ENCODE data around the gene CNTN5.

The CNTN5 gene

DNA sequence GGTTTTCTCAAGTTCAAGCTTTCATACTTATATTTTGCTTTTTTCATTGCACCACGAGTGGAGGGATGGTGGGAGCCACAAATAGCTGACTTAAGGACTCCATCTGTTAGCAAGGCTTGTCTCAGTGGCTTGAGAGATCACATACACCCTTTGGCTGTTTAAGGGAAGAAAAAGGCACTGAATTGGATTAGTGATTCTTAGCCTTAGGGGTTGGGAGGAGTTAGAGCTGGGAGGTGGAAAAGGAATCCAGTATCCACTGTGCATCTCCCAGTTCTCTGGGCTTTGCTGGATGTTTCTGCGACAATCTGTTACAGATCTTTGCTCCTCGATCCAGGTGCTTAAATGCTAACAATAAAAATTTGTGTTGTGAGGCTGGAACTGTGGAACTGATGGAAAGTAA, 593.6 kb downstream of the CNTN5 start:
- Histone ChIP-seq H3K27ac (ENCODE audit: low read depth in 2 of 2, low read length in 2 of 2) (no peak overlapping the region), H3K9me3 (ENCODE audit: control insufficient read depth in 2 of 2, low read length in 2 of 2) (no peaks in the 10 kb centered on the region), H3K27me3 (ENCODE audit: control insufficient read depth in 2 of 2, insufficient read depth in 2 of 2, low read length in 2 of 2) (no peaks in the 10 kb centered on the region)

DNA sequence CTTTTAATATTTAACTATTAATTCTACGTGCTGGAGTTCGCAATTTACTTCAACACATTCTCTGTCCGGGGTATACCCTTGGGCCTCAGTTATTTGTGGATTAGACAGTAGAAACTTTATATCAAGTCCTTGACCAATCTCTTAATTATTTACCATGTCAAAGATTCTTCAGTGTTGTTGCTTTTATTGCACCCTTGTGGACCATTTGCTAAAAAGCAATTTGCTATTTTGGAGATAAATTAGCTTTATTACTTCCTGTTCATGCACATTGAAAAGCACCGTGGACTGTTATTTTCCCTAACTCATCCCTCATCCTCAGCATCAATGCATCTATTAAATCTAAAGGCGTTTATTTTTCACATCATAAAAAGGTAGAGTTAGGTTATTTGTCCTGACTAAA, 609.9 kb downstream of the CNTN5 start:
- Histone ChIP-seq H3K4me3 (ENCODE audit: low read length in 2 of 2) (no peak overlapping the region), H3K27ac (ENCODE audit: low read depth in 2 of 2, low read length in 2 of 2) (no peak overlapping the region), H3K4me1 (ENCODE audit: control insufficient read depth in 2 of 2, insufficient read depth in 2 of 2, low read length in 2 of 2) (no peaks in the 10 kb centered on the region), H3K9ac (ENCODE audit: low read depth in 1 of 2, low read length in 2 of 2) (no peak overlapping the region), H3K9me3 (ENCODE audit: control insufficient read depth in 2 of 2, low read length in 2 of 2) (no peaks in the 10 kb centered on the region), H3K36me3 (ENCODE audit: control insufficient read depth in 2 of 2, insufficient read depth in 2 of 2, low read length in 2 of 2) (no peaks in the 10 kb centered on the region), H3K27me3 (ENCODE audit: control insufficient read depth in 2 of 2, insufficient read depth in 2 of 2, low read length in 2 of 2) (no peaks in the 10 kb centered on the region)

More for the DNA sequence above, 593.6 kb downstream of the CNTN5 start:
- Histone ChIP-seq H3K9ac (ENCODE audit: low read depth in 1 of 2, low read length in 2 of 2) (no peak overlapping the region), H3K4me3 (ENCODE audit: low read length in 2 of 2) (no peak overlapping the region), H3K4me1 (ENCODE audit: control insufficient read depth in 2 of 2, insufficient read depth in 2 of 2, low read length in 2 of 2) (no peaks in the 10 kb centered on the region), H3K36me3 (ENCODE audit: control insufficient read depth in 2 of 2, insufficient read depth in 2 of 2, low read length in 2 of 2) (no peaks in the 10 kb centered on the region)

DNA sequence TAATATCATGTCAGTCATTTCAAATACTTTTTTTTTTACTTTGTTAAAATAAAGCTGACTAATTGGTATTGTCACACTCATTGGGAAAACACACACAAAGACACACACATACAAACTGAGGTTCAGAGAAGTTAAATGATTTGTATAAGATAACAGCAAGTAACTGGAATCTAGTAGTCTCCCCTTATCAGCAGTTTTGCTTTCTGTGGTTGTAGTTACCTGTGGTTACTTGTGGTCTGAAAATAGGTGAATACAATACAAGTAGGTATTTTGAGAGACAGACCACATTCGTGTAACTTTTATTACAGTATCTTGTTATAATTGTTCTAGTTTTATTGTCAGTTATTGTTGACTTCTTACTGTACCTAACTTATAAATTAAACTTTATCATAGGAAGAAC, 610.9 kb downstream of the CNTN5 start:
- Histone ChIP-seq H3K4me1 (ENCODE audit: control insufficient read depth in 2 of 2, insufficient read depth in 2 of 2, low read length in 2 of 2) (no peaks in the 10 kb centered on the region), H3K9ac (ENCODE audit: low read depth in 1 of 2, low read length in 2 of 2) (no peak overlapping the region), H3K4me3 (ENCODE audit: low read length in 2 of 2) (no peak overlapping the region), H3K9me3 (ENCODE audit: control insufficient read depth in 2 of 2, low read length in 2 of 2) (no peaks in the 10 kb centered on the region), H3K27me3 (ENCODE audit: control insufficient read depth in 2 of 2, insufficient read depth in 2 of 2, low read length in 2 of 2) (no peaks in the 10 kb centered on the region), H3K36me3 (ENCODE audit: control insufficient read depth in 2 of 2, insufficient read depth in 2 of 2, low read length in 2 of 2) (no peaks in the 10 kb centered on the region), H3K27ac (ENCODE audit: low read depth in 2 of 2, low read length in 2 of 2) (no peak overlapping the region)

DNA sequence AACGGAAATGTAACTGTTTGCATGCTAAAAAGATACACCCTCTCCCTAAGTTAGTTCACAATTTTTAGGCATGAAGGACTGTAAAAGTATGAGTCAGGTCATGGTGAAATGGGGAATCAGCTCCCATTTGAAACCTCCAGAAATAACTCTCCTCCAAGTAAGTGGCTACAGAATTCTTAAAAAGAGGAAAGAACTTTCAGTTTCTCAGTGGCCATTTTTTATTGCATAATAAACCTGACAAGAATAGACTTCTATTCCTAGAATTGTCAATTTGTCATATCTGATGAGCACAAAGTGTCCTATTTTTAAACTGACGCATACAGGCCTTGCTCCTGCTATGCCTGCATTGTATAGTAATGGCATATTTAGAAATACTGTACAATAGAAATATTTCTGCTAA, 612.2 kb downstream of the CNTN5 start:
- Histone ChIP-seq H3K9ac (ENCODE audit: low read depth in 1 of 2, low read length in 2 of 2) (no peak overlapping the region), H3K36me3 (ENCODE audit: control insufficient read depth in 2 of 2, insufficient read depth in 2 of 2, low read length in 2 of 2) (no peaks in the 10 kb centered on the region), H3K4me1 (ENCODE audit: control insufficient read depth in 2 of 2, insufficient read depth in 2 of 2, low read length in 2 of 2) (no peaks in the 10 kb centered on the region), H3K4me3 (ENCODE audit: low read length in 2 of 2) (no peak overlapping the region), H3K27ac (ENCODE audit: low read depth in 2 of 2, low read length in 2 of 2) (no peak overlapping the region), H3K9me3 (ENCODE audit: control insufficient read depth in 2 of 2, low read length in 2 of 2) (no peaks in the 10 kb centered on the region), H3K27me3 (ENCODE audit: control insufficient read depth in 2 of 2, insufficient read depth in 2 of 2, low read length in 2 of 2) (no peaks in the 10 kb centered on the region)

DNA sequence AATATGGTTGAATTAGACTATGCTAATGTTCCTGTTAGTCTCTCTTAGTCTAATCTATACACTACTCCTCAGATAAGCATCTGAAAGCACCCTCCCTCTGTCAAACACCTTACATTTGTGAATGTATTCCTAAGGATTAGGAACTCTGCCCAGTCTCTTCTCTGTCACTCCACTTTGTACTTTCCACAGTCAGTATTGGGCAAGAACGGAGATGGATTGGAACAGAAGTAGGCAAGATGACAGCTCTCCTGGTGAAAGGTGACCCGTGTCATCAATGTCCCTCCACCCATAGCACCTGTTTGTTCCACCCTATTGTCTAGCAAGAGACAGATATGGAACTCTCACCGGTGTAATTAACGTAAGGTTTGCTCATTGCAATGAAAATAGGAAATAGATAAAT, 613.8 kb downstream of the CNTN5 start:
- H3K27me3 ChIP-seq (ENCODE audit: control insufficient read depth in 2 of 2, insufficient read depth in 2 of 2, low read length in 2 of 2): no peaks in the 10 kb centered on the region
- no peaks in the 10 kb centered on the region for H3K36me3 ChIP-seq (ENCODE audit: control insufficient read depth in 2 of 2, insufficient read depth in 2 of 2, low read length in 2 of 2)
- H3K9ac ChIP-seq (ENCODE audit: low read depth in 1 of 2, low read length in 2 of 2): no peak overlapping the region
- H3K27ac ChIP-seq (ENCODE audit: low read depth in 2 of 2, low read length in 2 of 2): no peak overlapping the region
- H3K4me3 ChIP-seq (ENCODE audit: low read length in 2 of 2): no peak overlapping the region
- no peaks in the 10 kb centered on the region for H3K4me1 ChIP-seq (ENCODE audit: control insufficient read depth in 2 of 2, insufficient read depth in 2 of 2, low read length in 2 of 2)
- no peaks in the 10 kb centered on the region for H3K9me3 ChIP-seq (ENCODE audit: control insufficient read depth in 2 of 2, low read length in 2 of 2)

DNA sequence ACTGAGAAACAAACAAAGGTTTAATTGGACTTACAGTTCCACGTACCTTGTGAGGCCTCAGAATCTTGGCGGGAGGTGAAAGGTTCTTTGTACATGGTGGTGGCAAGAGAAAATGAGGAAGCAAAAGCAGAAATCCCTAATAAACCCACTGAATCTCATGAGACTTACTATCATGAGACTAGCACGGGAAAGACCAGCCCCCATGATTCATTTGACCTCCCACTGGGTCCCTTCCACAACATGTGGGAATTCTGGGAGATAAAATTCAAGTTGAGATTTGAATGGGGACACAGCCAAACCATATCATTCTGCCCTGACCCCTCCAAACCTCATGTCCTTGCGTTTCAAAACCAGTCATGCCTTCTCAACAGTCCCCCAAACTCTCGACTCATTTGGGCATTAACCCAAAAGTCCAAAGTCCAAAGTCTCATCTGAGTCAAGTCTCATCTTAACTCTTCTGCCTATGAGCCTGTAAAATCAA, 617.4 kb downstream of the CNTN5 start:
- Histone ChIP-seq H3K9ac (ENCODE audit: low read depth in 1 of 2, low read length in 2 of 2) (no peak overlapping the region), H3K9me3 (ENCODE audit: control insufficient read depth in 2 of 2, low read length in 2 of 2) (no peaks in the 10 kb centered on the region), H3K27ac (ENCODE audit: low read depth in 2 of 2, low read length in 2 of 2) (no peak overlapping the region), H3K4me1 (ENCODE audit: control insufficient read depth in 2 of 2, insufficient read depth in 2 of 2, low read length in 2 of 2) (no peaks in the 10 kb centered on the region), H3K4me3 (ENCODE audit: low read length in 2 of 2) (no peak overlapping the region), H3K36me3 (ENCODE audit: control insufficient read depth in 2 of 2, insufficient read depth in 2 of 2, low read length in 2 of 2) (no peaks in the 10 kb centered on the region), H3K27me3 (ENCODE audit: control insufficient read depth in 2 of 2, insufficient read depth in 2 of 2, low read length in 2 of 2) (no peaks in the 10 kb centered on the region)

DNA sequence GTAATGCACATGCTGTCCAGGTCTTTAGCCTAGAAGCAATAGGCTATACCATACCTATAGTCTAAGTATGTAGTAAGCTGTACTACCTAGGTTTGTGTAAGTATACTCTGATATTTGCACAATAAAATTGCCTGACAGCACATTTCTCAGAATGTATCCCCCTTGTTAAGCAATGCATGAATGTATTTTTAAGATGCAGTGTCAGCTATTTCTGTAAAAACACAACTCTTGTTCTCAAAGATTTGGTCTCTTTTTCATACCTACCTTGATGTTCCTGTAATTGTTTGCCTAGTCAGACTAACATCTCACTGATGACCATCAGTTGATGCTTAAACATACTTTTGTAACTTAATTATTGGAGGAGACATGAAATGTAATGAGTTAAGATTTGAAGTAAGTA, 619.9 kb downstream of the CNTN5 start:
- Histone ChIP-seq H3K27ac (ENCODE audit: low read depth in 2 of 2, low read length in 2 of 2) (no peak overlapping the region), H3K4me3 (ENCODE audit: low read length in 2 of 2) (no peak overlapping the region), H3K36me3 (ENCODE audit: control insufficient read depth in 2 of 2, insufficient read depth in 2 of 2, low read length in 2 of 2) (no peaks in the 10 kb centered on the region), H3K4me1 (ENCODE audit: control insufficient read depth in 2 of 2, insufficient read depth in 2 of 2, low read length in 2 of 2) (no peaks in the 10 kb centered on the region), H3K9ac (ENCODE audit: low read depth in 1 of 2, low read length in 2 of 2) (no peak overlapping the region), H3K9me3 (ENCODE audit: control insufficient read depth in 2 of 2, low read length in 2 of 2) (no peaks in the 10 kb centered on the region), H3K27me3 (ENCODE audit: control insufficient read depth in 2 of 2, insufficient read depth in 2 of 2, low read length in 2 of 2) (no peaks in the 10 kb centered on the region)

DNA sequence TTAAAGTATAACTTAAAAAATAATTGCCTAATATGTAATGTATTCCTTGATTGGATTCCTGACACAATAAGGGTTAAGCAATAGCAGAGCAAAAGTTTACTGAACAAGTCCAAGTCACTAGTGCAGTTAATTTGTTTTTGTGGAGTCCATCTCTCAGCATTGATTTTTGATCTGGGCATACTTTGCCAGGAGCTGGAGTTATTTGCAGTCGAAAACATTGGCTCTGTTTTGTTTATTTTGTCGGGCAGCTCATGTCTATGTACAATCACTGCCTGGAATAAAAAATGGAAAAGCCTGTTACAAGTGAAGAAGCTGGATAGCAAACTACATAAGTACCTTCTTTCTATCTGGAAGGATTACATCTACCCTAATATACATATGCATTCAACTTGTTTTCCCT, 625.2 kb downstream of the CNTN5 start:
- Histone ChIP-seq H3K27ac (ENCODE audit: low read depth in 2 of 2, low read length in 2 of 2) (no peak overlapping the region), H3K9me3 (ENCODE audit: control insufficient read depth in 2 of 2, low read length in 2 of 2) (no peaks in the 10 kb centered on the region), H3K4me1 (ENCODE audit: control insufficient read depth in 2 of 2, insufficient read depth in 2 of 2, low read length in 2 of 2) (no peaks in the 10 kb centered on the region), H3K4me3 (ENCODE audit: low read length in 2 of 2) (no peak overlapping the region), H3K36me3 (ENCODE audit: control insufficient read depth in 2 of 2, insufficient read depth in 2 of 2, low read length in 2 of 2) (no peaks in the 10 kb centered on the region), H3K9ac (ENCODE audit: low read depth in 1 of 2, low read length in 2 of 2) (no peak overlapping the region), H3K27me3 (ENCODE audit: control insufficient read depth in 2 of 2, insufficient read depth in 2 of 2, low read length in 2 of 2) (no peaks in the 10 kb centered on the region)

DNA sequence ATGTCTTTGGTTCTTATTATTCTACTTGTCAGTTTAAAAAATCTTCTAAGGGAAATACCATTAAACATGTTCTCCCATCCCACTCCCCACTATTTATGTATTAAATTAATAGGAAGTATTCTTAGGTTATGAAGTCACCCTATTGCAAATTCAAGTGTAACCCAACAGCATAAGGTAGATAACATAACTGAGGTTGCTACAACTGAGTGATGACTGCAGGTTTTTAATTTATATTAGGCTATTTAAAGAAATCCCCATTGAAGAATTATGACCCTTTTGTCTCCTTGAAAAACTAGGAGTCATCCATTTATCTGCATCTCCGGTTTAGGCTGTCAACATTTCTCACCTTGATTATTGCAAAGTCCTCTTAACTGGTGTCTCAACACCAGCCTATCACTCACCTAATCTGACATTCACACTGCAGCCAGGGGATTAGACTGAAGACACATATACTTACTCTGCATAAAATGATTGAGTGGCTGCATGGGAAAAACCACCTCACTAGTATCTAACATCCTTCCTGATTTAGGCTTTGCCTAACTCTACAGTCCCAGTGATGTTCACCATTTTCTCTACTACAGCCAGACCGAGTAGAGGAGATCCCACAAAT, 649.4 kb downstream of the CNTN5 start:
- H3K9ac ChIP-seq (ENCODE audit: low read depth in 1 of 2, low read length in 2 of 2): no peak overlapping the region
- no peak overlapping the region for H3K4me3 ChIP-seq (ENCODE audit: low read length in 2 of 2)
- no peaks in the 10 kb centered on the region for H3K4me1 ChIP-seq (ENCODE audit: control insufficient read depth in 2 of 2, insufficient read depth in 2 of 2, low read length in 2 of 2)
- H3K27me3 ChIP-seq (ENCODE audit: control insufficient read depth in 2 of 2, insufficient read depth in 2 of 2, low read length in 2 of 2): no peaks in the 10 kb centered on the region
- H3K9me3 ChIP-seq (ENCODE audit: control insufficient read depth in 2 of 2, low read length in 2 of 2): no peaks in the 10 kb centered on the region
- H3K36me3 ChIP-seq (ENCODE audit: control insufficient read depth in 2 of 2, insufficient read depth in 2 of 2, low read length in 2 of 2): no peaks in the 10 kb centered on the region
- no peak overlapping the region for H3K27ac ChIP-seq (ENCODE audit: low read depth in 2 of 2, low read length in 2 of 2)

DNA sequence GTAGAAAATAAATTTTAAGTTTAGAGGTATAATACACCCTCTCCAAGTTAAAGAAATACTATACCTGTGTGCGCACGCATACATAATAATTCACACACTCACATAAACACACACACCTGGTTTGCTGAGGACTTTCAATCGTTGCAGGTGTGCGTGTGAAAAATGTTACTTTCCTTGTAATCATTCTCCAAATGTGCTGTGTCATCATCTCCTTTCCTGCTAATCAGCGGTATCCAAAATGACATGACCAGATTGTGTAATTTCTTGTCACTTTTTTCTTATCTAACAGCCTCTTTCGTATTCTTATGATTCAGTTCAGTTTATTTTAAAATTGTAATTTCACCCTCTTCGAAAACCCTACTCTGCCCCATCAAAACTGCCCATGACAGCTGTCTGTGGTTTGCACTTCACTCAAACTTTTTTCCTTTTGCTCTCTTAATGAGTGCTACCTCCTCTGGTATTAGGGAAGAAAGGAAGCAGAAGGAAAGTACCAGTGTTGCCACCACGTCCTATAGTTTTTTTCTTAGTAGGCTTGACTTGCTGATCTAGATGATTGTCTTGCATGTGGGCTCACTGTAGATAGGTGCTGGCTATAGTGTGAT, 651.2 kb downstream of the CNTN5 start:
- H3K36me3 ChIP-seq (ENCODE audit: control insufficient read depth in 2 of 2, insufficient read depth in 2 of 2, low read length in 2 of 2): no peaks in the 10 kb centered on the region
- no peak overlapping the region for H3K27ac ChIP-seq (ENCODE audit: low read depth in 2 of 2, low read length in 2 of 2)
- H3K9ac ChIP-seq (ENCODE audit: low read depth in 1 of 2, low read length in 2 of 2): no peak overlapping the region

More for the DNA sequence above, 651.2 kb downstream of the CNTN5 start:
- H3K27me3 ChIP-seq (ENCODE audit: control insufficient read depth in 2 of 2, insufficient read depth in 2 of 2, low read length in 2 of 2): no peaks in the 10 kb centered on the region
- no peaks in the 10 kb centered on the region for H3K9me3 ChIP-seq (ENCODE audit: control insufficient read depth in 2 of 2, low read length in 2 of 2)
- H3K4me1 ChIP-seq (ENCODE audit: control insufficient read depth in 2 of 2, insufficient read depth in 2 of 2, low read length in 2 of 2): no peaks in the 10 kb centered on the region
- no peak overlapping the region for H3K4me3 ChIP-seq (ENCODE audit: low read length in 2 of 2)
